Bronchial epithelial cell (primary cell): ENCODE results near the gene MIOS. TPM values are rescaled to one million over a fixed set of nuclear protein-coding genes. Genes with fewer than 3 reads are reported as not detected.
"Not testable (repeated sequence)": the region's sequence is repeated elsewhere in the genome, so short reads cannot be mapped to it uniquely, and the experiment has no call there.

ENCODE experiments used
- DNase-seq: peaks from one replicate; pipeline ENCODE4 v3.0.0-alpha.2; 2010; ENCODE audit warnings: low read depth
- FAIRE-seq: peaks from 2 replicates; lab custom pipeline; 2011; peaks lifted over from hg19 to GRCh38; lab: Jason Lieb, UNC
- H3K27me3 ChIP-seq: 2 replicates; pipeline ENCODE4 v1.5.1; 2011; ENCODE audit warnings: low read length; ENCODE audit not compliant: control insufficient read depth, insufficient read depth
- H3K36me3 ChIP-seq: 2 replicates; pipeline ENCODE4 v1.5.1; 2011; ENCODE audit warnings: low read length; ENCODE audit not compliant: control insufficient read depth, insufficient read depth
- H3K4me3 ChIP-seq: 2 replicates; pipeline ENCODE4 v1.5.1; 2011; ENCODE audit warnings: mild to moderate bottlenecking, low read depth, low read length, control low read depth
- CTCF ChIP-seq: IDR thresholded peaks from 2 replicates; pipeline ENCODE4 v1.5.1; 2011; ENCODE audit warnings: mild to moderate bottlenecking, moderate library complexity, low read length, control low read depth, inconsistent platforms; ENCODE audit not compliant: insufficient read depth, severe bottlenecking
- total RNA-seq: library from RNA; depleted of rRNA; stranded (reverse); fragments of >200 nt; gene quantifications from 2 replicates; pipeline ENCODE4 v1.2.1, GENCODE V29; 2014

MIOS gene
- total RNA-seq, 1 donor from 2014 or later, result 36.3 TPM

DNA sequence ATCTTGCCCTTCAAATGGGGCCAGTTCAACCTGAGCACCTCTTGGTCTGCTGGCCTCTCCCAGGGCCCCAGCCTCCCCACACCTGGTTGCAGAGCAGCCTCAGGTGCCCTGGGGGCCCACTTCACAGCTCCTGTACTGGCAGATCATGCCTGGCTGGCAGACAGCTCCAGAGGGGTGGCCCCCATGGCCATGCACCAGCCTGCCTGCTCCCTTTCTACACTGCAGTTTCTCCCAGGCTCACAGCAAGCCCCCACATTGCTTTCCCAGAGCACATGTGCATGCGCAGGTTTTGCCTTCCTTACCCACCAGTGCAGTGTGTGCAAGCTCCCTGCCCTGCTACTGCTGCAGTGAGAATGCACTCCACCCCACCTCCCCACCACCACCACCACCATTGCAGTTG, 9.8 kb upstream of the MIOS start:
- H3K4me3 ChIP-seq, result no peak overlapping the region
- DNase-seq (no peak), FAIRE-seq (peak; percentile 23)
- TF ChIP-seq CTCF, result no peak
- no peaks in the 10 kb centered on the region for H3K27me3 ChIP-seq
- no peaks in the 10 kb centered on the region for H3K36me3 ChIP-seq

GRCh38 chr7:7557252-7557651, 9.4 kb upstream of the MIOS start:
- FAIRE-seq (no peak), DNase-seq (no peak)
- Histone ChIP-seq H3K4me3 (no peak overlapping the region), H3K36me3 (no peaks in the 10 kb centered on the region), H3K27me3 (no peaks in the 10 kb centered on the region)
- TF ChIP-seq CTCF, result no peak

- H3K27me3 ChIP-seq, DNase-seq, FAIRE-seq, H3K36me3 ChIP-seq, H3K4me3 ChIP-seq: not testable (repeated sequence)
These were observed 5.1 kb upstream of the MIOS start for GRCh38 chr7:7561591-7561990.

- no peak for TF ChIP-seq CTCF
- no peak for FAIRE-seq
- Histone ChIP-seq H3K4me3 (no peak overlapping the region), H3K36me3 (no peaks in the 10 kb centered on the region), H3K27me3 (no peaks in the 10 kb centered on the region)
- DNase-seq, result no peak
These were observed 3.9 kb upstream of the MIOS start for GRCh38 chr7:7562736-7563135.

- no peaks in the 10 kb centered on the region for H3K27me3 ChIP-seq
- no peak for TF ChIP-seq CTCF
- H3K4me3 ChIP-seq, result no peak overlapping the region
- DNase-seq (no peak), FAIRE-seq (no peak)
- no peaks in the 10 kb centered on the region for H3K36me3 ChIP-seq
These were observed 3.4 kb upstream of the MIOS start for GRCh38 chr7:7563269-7563668.

GRCh38 chr7:7563813-7564212, 2.9 kb upstream of the MIOS start:
- no peak for TF ChIP-seq CTCF
- H3K27me3 ChIP-seq, result no peaks in the 10 kb centered on the region
- FAIRE-seq (no peak), DNase-seq (no peak)
- H3K4me3 ChIP-seq, result no peak overlapping the region
- no peaks in the 10 kb centered on the region for H3K36me3 ChIP-seq
